Thyroid gland (tissue), 4 donors: ENCODE measurements around the gene FAM118B. TPM values are rescaled to one million over a fixed set of nuclear protein-coding genes. Genes with fewer than 3 reads are reported as not detected.

Source experiments
- DNase-seq, 2 donors: peaks; one replicate each; pipeline ENCODE4 v3.0.0-alpha.2; 2019
- H3K27ac ChIP-seq, 3 donors: fragments of 200-600 bp; sonication (generic); 1 replicate in 2 of 3; 2 replicates in 1 of 3; pipeline ENCODE4 v1.5.1; 2016 to 2019; ENCODE audit warnings: mild to moderate bottlenecking in 1 of 3, moderate library complexity in 1 of 3
- H3K27me3 ChIP-seq: fragments of 200-600 bp; sonication (generic); one replicate; pipeline ENCODE4 v1.5.1; 2019
- H3K36me3 ChIP-seq, 2 donors: fragments of 200-600 bp; sonication (generic); one replicate each; pipeline ENCODE4 v1.5.1; 2016 to 2019
- H3K4me1 ChIP-seq, 2 donors: fragments of 200-600 bp; sonication (generic); one replicate each; pipeline ENCODE4 v1.5.1; 2017 to 2019
- H3K4me3 ChIP-seq, 3 donors: fragments of 200-600 bp; sonication (generic); replicated peaks in 1 of 3; 1 replicate in 2 of 3; 2 replicates in 1 of 3; pipeline ENCODE4 v1.5.1; 2016; ENCODE audit warnings: mild to moderate bottlenecking in 1 of 3
- H3K9me3 ChIP-seq: fragments of 200-600 bp; sonication (generic); one replicate; pipeline ENCODE4 v1.5.1; 2017
- CTCF ChIP-seq, 6 experiments: fragments of 200-600 bp in 3 of 6; fragments of 450-650 bp in 3 of 6; sonication (generic) in 3 of 6; IDR thresholded peaks; one replicate each; pipeline ENCODE4 v1.5.1; 2016 to 2019; ENCODE audit warnings: antibody characterized with exemption in 6 of 6, mild to moderate bottlenecking in 2 of 6, inconsistent platforms in 1 of 6, moderate library complexity in 1 of 6
- POLR2A ChIP-seq, 2 donors: fragments of 450-650 bp; IDR thresholded peaks; one replicate each; pipeline ENCODE4 v1.6.1; 2017; ENCODE audit warnings: antibody characterized with exemption in 2 of 2, mild to moderate bottlenecking in 2 of 2, moderate library complexity in 1 of 2
- WGBS, 2 donors: methylation state at CpG; one replicate each; pipeline ENCODE4 v1.1.5; 2017; 5-methylcytosine and 5-hydroxymethylcytosine counted together
- intact Hi-C: fragments of 100-400 bp; cut with DNase I; formaldehyde crosslinking; loops from one replicate; pipeline ENCODE4 v1.15.1; 2023
- total RNA-seq, 4 donors: library from RNA; depleted of rRNA; stranded (reverse); fragments of >200 nt; gene quantifications; one replicate each; pipeline ENCODE4 v1.2.3, GENCODE V29; 2016

The FAM118B gene
- total RNA-seq, 4 donors from 2014 or later = 21.7 to 25.0 (median 23.3) TPM

GRCh38 chr11:126297004-126297403, 85.4 kb downstream of the FAM118B start:
- WGBS, 2 donors = 86 to 89% methylated on average over 2 of the region's 2 CpGs
- H3K4me3 ChIP-seq = no peak overlapping the region
- no peaks in the 10 kb centered on the region for H3K9me3 ChIP-seq
- TF ChIP-seq POLR2A (IDR thresholded peaks at IDR 0.05) (no peak), CTCF (IDR thresholded peaks at IDR 0.05) (no peak)
- intact Hi-C loops = no loop called here
- peaks cover 5 to 9% of the 10 kb centered on the region in 2 donors for H3K36me3 ChIP-seq
- no peaks in the 10 kb centered on the region for H3K27me3 ChIP-seq
- DNase-seq = no peak
- H3K4me1 ChIP-seq = no peaks in the 10 kb centered on the region
- no peak overlapping the region for H3K27ac ChIP-seq

GRCh38 chr11:126303623-126304456, 92.3 kb downstream of the FAM118B start, which contains the start of gene DCPS:
TSS of gene DCPS (plus strand) at chr11:126304060. CDS start at chr11:126304081, 21 bp downstream.
- peak within 1 kb of the TSS; percentile 47 to 84 (median 52) for H3K4me3 ChIP-seq
- peak; percentile 86 to 89 for DNase-seq
- H3K27me3 ChIP-seq = no peaks in the 10 kb centered on the region
- peak; percentile 25 to 73 for TF ChIP-seq POLR2A (IDR thresholded peaks at IDR 0.05)
- no peak for TF ChIP-seq CTCF (IDR thresholded peaks at IDR 0.05)
- H3K27ac ChIP-seq = peak within 1 kb of the TSS; percentile 34 to 84 (median 77)
- 3% methylated on average over 35 to 49 of the region's 61 CpGs for WGBS, 2 donors
- peaks cover 6% of the 10 kb centered on the region in 2 donors for H3K4me1 ChIP-seq
- intact Hi-C loops = loop anchor here (5.0 kb wide), 1 partner anchor 288 kb away; no protein-coding TSS in a partner anchor
- no peaks in the 10 kb centered on the region for H3K9me3 ChIP-seq
- H3K36me3 ChIP-seq = no peaks in the 10 kb centered on the region

- no peak for TF ChIP-seq POLR2A (IDR thresholded peaks at IDR 0.05)
- no peak for TF ChIP-seq CTCF (IDR thresholded peaks at IDR 0.05)
- Histone ChIP-seq H3K4me1 (peaks cover 6% of the 10 kb centered on the region in 2 donors), H3K4me3 (peak overlapping the region; percentile 47 to 84 (median 52)), H3K9me3 (no peaks in the 10 kb centered on the region), H3K27me3 (no peaks in the 10 kb centered on the region), H3K27ac (peak overlapping the region in 2 of 3 donors; percentile 77 to 84), H3K36me3 (no peaks in the 10 kb centered on the region)
- no peak for DNase-seq
- WGBS, 2 donors = 59 to 61% methylated on average over 12 of the region's 12 CpGs
- intact Hi-C loops = loop anchor here (5.0 kb wide), 1 partner anchor 288 kb away; no protein-coding TSS in a partner anchor
These were observed 93.0 kb downstream of the FAM118B start for GRCh38 chr11:126304457-126305075.

GRCh38 chr11:126305699-126306098, 94.1 kb downstream of the FAM118B start:
- H3K4me1 ChIP-seq = peaks cover 6 to 7% of the 10 kb centered on the region in 2 donors

More at GRCh38 chr11:126305699-126306098, 94.1 kb downstream of the FAM118B start:
- Histone ChIP-seq H3K27ac (no peak overlapping the region), H3K4me3 (no peak overlapping the region), H3K36me3 (no peaks in the 10 kb centered on the region), H3K27me3 (no peaks in the 10 kb centered on the region), H3K9me3 (no peaks in the 10 kb centered on the region)
- DNase-seq = no peak
- TF ChIP-seq CTCF (IDR thresholded peaks at IDR 0.05) (no peak), POLR2A (IDR thresholded peaks at IDR 0.05) (no peak)
- WGBS, 2 donors = 92 to 95% methylated on average over 4 of the region's 4 CpGs
- intact Hi-C loops = no loop called here
